IPS DF 4.7 (cell line): ENCODE data around the gene SLCO4A1.

Source experiments
- DNase-seq: peaks from one replicate; pipeline ENCODE4 v3.0.0-alpha.2; 2013; ENCODE audit warnings: low spot score; ENCODE audit errors: extremely low read depth

SLCO4A1 gene

DNA sequence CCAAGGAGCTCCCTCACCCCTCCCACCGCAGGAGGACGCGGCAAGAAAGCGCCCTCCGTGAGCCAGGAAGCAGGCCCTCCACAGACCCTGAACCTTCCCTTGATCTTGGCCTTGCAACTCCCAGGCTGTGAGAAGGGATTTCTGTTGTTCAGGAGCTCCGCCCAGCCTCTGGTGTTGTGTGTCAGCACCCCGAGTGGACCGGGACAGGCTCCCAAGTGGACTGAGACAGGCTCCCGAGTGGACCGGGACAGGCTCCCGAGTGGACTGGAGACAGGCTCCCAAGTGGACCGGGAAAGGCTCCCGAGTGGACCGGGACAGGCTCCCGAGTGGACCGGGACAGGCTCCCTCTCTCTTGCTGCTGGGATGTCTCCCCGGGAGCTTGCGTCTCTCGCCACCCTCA lies 57.0 kb downstream of the SLCO4A1 start:
- no peak for DNase-seq

DNA sequence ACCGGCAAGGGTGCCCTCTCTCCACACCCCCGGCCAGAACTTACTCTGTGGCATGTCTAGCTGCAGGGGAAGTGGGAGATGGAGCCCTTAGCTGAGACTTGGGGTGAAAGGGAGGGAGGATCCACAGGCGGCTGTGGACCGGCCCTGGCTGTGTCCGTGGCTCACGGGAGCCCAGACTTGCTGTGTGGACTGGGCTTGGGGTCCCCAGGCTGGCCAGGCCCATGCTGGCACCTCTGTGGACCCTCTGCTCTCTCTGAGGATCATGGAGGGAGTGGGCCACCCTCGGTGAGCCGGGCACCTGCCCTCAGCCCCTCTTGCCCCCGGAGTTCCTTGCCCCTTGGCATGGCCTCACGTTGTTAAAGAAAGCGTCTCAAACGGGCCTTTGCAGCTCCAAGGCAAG lies 57.4 kb downstream of the SLCO4A1 start:
- no peak for DNase-seq

DNA sequence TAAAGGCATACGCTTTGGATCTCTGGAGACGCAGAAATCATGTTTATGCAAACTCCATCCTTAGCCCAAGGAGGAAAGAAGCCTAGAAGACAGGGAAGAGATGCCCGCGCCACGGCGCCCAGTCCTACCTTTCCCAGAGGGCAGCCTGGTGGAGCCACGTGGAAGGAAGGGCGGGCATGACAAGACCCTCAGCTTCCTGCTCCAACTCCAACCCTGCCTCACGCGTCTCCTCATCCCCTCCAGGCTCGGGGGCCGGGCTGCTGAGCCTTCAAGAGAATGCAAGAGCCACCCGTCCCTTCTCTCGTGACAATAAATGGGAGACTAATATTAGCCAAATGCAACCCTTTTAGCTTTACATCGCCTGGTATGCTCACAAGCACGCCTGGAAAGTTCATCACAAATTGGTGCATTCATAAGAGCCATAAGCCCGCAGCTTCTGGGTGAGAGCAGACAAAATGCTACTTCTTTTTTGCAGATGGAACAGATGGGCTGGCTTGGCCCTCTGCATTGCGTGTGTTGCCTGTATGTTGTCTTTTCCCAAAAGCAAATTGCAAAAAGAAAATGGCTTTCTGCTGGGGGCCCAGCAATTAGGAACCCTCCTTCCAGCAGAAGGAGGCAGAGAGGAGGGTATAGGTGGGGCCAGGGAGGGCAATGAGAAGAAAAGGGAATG lies 58.1 kb downstream of the SLCO4A1 start:
- DNase-seq = no peak

DNA sequence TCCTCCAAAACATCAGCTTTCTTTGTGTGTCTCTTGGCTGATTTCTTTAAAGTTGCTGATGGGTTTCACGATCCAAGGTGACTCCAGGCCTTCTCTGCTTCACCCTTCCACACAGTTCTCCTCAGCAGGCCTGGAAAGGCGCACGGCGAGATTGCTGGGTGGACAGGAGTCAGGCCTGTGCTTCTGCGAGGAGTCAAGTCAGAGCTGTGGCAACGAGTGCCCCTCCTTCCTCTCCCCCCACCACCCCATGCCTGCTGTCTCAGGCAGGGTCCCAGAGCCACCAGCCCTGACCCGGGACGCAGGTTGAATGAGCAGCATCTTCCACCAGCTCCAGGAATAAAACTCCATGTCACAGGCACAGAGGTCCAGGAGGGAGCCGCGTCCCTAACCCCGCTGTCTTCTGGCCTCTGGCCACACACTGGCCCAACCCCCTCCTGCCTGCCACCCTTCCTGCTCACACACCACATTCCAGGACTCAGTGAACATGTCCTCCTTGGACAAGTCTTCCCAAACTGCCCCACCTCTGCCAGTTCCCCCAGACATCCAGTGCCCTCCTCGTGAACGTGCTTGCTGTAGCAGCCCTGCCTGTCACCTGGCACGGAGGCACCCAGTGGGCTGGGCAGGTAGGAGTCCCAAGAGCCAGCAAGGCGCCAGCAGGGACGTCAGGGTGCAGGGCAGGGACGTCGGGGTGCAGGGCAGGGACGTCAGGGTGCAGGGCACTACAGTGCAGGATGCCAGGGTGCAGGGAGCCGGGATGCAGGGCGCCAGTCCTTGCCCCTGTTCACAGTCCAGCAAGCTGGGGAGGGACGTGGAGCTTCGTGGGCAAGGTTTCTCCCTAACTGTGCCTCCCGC lies 59.1 kb downstream of the SLCO4A1 start:
- DNase-seq = no peak

DNA sequence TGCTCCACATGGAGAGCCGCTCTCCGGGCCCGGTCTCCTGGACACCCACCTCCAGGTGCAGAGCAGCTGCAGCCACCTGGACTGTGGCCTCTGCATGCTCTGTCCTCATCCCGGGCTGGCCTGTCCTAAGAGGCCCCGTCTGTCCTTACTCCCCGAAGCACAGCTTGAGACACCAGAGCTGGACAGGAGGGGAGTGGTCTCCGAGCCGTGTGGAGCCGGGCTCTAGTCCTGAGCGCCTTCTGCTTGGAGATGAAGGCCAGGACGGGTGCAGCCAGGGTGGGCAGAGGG lies 59.7 kb downstream of the SLCO4A1 start:
- no peak for DNase-seq

DNA sequence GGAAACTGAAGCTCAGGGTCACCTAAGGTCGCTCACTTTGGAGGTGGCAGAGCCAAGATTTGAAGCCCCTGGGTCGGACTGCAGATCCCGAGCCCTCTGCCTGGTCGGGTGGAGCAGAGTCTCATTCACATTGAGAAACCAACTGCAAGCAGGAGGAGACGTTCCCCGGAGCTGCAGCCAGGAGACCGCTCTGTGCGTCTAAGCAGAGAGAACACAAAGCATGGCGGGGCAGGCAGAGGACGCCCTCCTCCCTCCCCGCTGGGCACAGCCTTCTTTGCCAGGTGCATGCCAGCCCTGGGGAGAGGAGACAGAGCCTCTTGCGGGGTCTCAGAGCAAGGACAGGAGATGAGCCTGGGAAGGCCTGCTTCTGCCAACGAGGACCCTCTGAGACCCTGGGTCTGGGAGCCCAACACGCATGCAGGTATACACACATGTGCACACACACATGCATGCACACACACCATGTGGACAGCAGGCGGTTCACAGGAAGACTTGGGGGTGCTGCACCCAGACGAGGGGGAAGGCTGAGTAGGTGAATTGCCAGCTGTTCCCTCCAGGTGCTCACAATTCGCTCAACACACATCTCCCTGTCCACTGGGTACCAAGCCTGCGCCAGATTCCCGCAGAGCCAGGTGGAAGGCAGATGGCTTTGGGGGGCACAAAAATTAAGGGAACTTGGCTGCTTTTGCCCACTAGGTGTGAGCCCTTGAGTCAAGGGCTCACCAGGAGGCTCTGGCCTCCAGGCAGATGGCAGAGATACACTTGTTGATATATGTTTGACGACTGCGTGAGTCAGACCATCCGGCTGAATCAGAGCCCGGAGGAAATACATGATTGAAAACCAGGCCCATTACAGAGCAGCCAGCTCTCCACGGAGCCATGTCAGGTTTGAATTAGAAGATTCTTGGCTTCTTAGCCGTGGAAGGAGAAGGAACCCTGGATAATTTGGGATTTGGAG lies 60.9 kb downstream of the SLCO4A1 start:
- no peak for DNase-seq

DNA sequence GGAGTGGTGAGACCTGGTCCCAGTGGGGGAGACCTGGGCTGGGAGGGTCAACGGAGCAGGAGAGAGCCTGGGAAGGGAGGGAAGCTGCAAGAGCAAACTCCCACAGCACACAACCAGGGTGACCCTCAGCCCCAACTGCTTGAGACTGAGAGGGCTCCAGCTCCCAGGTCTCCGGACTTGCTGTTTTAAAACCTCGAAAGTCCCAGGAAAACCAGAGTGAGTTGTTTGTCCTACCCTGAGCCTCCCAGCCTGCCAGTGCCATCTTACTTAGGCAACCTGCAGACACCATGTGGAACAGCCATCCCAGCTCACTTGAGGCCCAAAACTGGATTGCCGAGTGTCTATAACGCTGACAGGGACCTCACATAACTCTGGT lies 61.5 kb downstream of the SLCO4A1 start:
- no peak for DNase-seq

DNA sequence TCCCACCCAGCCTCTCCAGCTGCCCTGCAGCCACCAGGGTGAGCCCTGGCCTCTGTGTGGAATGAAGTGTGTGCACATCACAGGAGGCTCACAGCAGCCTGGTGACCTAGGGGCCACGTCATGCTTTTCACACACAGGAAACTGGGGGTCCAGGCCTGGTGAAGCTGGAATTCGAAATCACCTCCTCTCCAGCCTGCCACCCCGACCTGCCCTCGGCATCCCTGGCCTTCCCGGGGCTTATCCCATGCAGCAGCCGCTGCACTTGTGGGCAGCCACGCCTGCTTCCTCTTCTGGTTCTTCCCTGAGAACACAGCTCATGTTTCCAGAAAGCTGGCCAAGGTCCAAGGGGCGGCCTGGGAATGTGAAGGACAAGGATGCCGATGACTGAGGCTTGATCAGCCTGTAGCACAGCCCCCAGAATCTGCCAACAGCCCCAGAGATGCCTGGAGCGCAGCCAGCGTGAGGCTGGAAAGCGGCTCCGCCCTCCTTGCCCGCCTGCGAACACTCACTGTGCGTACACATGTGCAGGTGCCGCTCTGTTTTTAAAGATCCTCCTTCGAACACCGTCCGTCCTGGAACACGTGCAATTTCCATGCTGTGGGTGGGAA lies 62.1 kb downstream of the SLCO4A1 start:
- DNase-seq = no peak

DNA sequence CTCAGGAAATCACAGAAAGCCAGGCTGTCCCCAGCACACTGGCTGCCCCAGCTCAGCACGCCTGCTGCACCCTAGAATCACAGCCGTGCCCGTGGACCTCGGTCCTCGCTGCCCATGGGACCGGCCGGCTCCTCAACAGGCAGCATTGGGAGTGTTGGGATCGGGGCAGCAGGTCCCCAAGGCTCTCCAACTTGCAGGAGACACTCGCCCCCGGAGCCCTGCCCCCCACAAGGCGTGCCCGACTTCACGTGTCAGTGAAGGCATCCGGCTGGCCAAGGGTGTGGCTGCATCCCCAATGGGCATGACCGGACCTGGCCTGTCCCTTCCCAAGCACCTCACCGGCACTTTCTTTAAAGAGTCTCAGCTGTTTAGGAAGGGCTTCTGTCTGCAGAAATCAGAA lies 63.3 kb downstream of the SLCO4A1 start:
- DNase-seq = no peak

DNA sequence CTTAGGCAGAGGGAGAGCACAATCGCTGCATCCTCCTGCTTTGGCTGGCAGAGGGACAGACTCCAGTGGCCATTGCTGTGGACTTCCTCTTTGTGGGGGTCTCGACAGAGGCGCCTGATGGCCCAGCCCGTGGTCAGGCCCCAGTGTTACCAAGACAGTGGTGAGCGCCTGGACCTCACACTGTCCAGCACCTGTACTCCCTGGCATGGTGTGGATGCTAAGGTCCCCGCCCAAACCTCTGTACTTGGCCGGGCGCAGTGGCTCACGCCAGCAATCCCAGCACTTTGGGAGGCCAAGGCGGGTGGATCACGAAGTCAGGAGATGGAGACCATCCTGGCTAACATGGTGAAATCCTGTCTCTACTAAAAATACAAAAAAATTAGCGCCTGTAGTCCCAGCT lies 64.0 kb downstream of the SLCO4A1 start:
- no peak for DNase-seq

DNA sequence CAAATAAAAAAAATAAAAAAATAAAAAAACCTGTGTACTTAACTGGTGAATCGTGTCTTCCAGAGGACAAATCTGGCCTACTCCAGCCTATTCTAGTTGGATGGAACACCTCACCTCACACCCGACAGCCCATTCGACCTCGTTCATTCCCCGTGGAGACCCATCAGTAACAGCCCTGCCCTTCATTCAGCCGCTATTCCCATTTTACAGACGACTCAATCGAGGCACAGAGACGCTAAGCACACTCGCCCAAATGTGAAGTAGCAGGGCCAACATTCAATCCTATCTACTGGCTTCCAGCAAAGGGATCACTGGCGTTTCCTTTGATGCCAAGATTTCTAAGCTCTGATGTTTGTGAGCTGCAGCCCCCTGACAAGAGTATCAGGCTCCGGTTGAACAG lies 64.6 kb downstream of the SLCO4A1 start:
- DNase-seq = no peak

DNA sequence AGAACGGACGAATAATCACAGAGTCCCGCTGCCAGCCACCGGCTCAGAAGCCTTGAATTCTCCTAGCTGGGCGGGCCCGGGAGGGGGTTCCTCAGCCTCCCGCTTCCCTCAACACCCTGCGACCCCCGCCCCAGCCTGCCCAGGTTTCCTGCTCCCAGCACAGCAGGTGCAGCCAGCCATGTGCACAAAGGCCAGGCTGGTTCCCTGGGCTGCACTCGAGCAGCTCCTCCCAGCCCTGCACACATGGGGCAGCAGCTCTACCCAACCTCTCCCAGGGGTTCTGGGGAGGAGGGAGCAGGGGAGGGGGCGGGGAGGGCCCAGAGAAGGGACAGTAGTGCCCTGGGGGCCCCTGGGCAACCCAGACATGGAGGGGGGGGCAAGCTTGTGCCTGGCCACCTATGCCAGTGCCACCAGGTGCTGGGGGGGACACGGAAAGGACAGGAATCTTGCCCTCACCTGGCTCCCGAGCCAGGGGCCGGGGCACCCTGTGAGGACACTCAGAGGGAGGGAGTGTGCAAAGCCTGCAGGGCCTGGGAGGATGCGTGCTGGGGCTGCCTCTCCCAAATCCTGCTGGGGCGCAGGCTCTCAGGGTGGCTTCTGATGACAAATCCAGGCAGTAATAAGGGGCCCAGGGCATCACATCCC lies 65.1 kb downstream of the SLCO4A1 start:
- DNase-seq = no peak

DNA sequence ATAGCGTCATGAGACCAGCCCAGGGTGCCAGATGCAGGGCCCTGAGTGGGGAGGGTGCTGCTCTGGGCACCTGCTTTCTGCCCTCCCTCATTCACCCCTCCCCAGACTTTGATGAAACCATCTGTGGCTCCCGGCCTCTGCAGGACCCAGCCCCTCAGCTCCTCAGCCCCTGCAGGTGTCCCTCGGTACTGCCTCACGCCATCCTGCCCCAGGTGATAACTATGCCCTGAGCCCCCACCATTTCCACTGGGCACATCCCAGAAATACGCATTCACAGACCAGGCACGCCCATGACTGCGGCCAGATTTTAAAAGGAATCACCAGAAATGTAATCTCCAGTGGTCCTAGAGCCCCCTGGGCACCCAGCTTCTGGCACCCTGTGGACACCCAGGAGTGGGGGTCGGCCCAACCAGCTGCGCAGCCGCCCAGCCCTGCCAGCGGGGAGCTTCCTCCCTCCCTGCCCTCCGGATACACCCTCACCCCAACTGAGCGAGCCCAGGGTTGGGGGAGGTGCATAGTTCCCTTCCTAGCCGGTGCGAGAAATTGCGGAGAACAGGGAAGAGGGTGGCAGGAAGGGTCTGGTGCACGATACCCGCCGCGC lies 65.7 kb downstream of the SLCO4A1 start:
- DNase-seq = peak; percentile 36

DNA sequence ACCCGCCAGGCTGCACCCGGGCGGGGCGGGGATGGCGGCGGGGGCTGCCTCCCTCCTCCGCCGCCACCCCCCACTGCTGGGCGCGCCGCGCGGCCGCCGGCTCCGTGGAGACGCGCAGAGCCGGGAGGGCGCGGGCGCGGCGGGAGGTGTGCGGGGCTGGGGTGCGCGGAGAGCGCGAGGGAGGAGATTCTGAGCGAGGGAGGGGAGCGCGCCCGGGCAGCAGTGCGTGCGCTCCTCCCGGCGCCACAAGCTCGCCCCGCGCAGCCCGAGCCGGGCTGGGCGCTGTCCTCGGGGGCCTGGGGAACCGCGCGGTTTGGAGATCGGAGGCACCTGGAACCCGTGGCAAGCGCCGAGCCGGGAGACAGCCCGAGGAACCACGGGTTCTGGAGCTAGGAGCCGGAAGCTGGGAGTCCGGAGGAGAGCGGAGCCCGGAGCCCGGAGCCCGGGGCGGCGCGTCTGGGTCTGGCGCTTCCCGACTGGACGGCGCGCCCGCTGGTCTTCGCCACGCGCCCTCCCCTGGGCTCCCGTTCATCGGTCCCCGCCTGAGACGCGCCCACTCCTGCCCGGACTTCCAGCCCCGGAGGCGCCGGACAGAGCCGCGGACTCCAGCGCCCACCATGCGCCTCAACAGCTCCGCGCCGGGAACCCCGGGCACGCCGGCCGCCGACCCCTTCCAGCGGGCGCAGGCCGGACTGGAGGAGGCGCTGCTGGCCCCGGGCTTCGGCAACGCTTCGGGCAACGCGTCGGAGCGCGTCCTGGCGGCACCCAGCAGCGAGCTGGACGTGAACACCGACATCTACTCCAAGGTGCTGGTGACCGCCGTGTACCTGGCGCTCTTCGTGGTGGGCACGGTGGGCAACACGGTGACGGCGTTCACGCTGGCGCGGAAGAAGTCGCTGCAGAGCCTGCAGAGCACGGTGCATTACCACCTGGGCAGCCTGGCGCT lies 66.6 kb downstream of the SLCO4A1 start, which contains the start of gene NTSR1:
TSS of gene NTSR1 (plus strand) at position 246 of the 946 bp plus-strand sequence. CDS start at position 618, 372 bp downstream.
- DNase-seq = no peak

DNA sequence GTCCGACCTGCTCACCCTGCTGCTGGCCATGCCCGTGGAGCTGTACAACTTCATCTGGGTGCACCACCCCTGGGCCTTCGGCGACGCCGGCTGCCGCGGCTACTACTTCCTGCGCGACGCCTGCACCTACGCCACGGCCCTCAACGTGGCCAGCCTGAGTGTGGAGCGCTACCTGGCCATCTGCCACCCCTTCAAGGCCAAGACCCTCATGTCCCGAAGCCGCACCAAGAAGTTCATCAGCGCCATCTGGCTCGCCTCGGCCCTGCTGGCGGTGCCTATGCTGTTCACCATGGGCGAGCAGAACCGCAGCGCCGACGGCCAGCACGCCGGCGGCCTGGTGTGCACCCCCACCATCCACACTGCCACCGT lies 67.2 kb downstream of the SLCO4A1 start:
- DNase-seq = no peak

DNA sequence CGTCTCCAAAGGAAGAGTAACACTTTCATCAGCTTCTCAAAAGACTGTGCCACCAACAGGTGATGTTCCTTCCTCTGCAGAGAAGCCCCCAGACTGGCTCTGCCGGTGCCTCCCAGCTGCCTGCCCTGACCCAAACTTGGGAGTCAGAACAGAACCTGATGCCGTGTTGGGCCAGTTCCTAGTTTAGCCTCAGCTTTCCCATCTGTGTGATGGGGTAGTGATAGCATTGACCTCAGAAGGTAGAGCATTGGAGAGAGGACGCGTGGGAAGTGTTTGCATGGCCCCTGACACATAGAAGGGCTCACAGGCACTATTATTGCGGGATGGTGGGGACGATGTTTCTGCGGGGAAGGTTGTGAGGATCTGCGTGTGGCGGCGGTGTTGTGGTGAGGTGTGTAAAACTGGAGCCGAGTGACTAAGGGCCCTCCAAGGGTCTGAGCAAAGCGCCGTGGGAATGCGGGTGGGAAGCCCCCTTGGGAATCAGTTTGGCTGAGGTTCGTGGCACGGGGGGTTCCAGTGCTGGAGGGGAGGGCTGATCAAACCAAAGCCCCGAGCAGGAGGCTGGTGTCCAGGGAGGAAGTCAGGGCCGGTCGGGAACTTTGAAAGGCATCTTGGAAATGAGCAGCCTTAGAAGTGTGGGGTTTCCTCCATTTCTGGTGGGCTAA lies 68.0 kb downstream of the SLCO4A1 start:
- no peak for DNase-seq

DNA sequence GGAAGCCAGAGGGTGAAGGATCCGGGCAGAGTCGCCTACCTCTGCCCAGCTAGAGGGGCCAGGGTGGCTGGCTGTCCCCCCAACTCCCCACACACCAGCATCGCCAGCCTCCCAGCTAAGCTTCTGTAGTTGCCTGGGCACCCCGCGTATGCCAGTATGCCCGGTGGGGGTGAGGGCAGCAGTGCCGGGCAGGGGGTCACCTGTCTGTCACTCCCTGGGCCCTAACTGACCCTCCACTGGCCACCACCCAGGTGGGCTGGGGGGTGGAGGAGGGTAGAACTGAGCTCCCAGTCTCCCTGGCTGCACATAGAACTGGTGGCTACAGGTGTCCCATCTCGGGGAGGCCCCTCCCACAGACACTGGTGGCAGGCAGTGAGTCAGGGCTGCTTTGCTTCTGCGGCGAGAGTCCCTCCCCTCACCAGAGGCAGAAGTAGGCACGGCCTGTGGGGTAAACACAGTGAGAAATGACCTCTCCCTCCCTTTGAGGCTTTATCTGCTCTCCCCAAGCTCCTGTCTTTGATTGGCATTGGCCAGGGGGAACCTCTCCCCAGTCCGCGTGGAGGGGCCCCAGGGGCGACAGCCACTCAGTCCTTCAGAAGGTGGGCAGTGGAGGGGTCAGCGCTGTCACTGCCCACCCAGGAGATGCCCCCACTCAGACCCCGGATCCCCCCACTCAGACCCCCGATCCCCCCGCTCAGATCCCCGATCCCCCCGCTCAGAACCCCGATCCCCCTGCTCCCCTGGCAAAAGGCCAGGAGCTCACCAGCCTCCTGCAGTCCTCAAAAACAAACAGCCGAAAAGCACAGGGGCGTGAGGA lies 68.8 kb downstream of the SLCO4A1 start:
- no peak for DNase-seq

DNA sequence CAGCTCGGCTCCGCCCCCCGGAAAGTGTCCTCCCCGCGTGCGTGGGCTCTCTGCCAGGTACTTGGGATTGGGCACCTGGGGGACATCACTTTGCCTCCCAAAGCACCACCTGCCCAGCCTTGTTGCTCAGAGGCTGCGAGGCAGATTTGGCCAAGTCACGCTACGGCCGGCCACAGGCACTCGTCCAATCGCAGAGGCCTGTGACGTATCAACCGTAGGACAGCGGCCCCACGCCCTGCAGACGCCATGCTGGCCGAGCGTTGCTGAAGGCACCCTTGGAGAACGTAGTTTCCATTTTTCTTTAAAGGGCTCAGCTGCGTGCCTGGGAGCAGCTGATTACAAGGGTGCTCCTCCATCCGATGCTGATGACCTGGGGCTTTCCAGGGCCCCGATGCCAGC lies 69.4 kb downstream of the SLCO4A1 start:
- DNase-seq = no peak
